H1 (cell line): ENCODE data around the gene TOP1. TPM values are rescaled to one million over a fixed set of nuclear protein-coding genes. Genes with fewer than 3 reads are reported as not detected.

Experiments used
- CTCF ChIA-PET: fragments of 300-600 bp; sonication (Branson Sonifier 250); formaldehyde crosslinking; loops from one replicate; lab custom pipeline; 2021; ENCODE audit not compliant: partially characterized antibody; lab: Charles Lee
- POLR2A ChIA-PET: fragments of 300-600 bp; sonication (Branson Sonifier 250); formaldehyde crosslinking; loops from one replicate; lab custom pipeline; 2021; ENCODE audit warnings: inconsistent platforms; ENCODE audit not compliant: partially characterized antibody; lab: Charles Lee
- DNase-seq, 2 experiments: peaks; one replicate each; pipeline versions ENCODE4 v3.0.0 to v3.0.0-alpha.2; 2010 to 2022; ENCODE audit warnings: low spot score in 2 of 2, low read depth in 1 of 2, mixed read lengths in 1 of 2
- FAIRE-seq: peaks from 2 replicates; lab custom pipeline; 2011; peaks lifted over from hg19 to GRCh38; lab: Jason Lieb, UNC
- H2AFZ ChIP-seq: 2 replicates; pipeline ENCODE4 v1.8.1; 2012; ENCODE audit warnings: low read length, inconsistent platforms
- H2AK5ac ChIP-seq: 2 replicates; pipeline ENCODE4 v1.6.1; 2013; ENCODE audit warnings: low read depth, low read length
- H2BK120ac ChIP-seq: replicated peaks from 2 replicates; pipeline ENCODE3; 2013; ENCODE audit warnings: low read depth, low read length, inconsistent platforms
- H2BK12ac ChIP-seq: 2 replicates; pipeline ENCODE4 v1.6.1; 2013; ENCODE audit warnings: low read depth, low read length
- H2BK15ac ChIP-seq: 2 replicates; pipeline ENCODE4 v1.6.1; 2013; ENCODE audit warnings: low read length
- H2BK20ac ChIP-seq: 2 replicates; pipeline ENCODE4 v1.6.1; 2013; ENCODE audit warnings: low read length
- H2BK5ac ChIP-seq: 2 replicates; pipeline ENCODE4 v1.6.1; 2013; ENCODE audit warnings: low read depth, low read length
- H3K14ac ChIP-seq: 2 replicates; pipeline ENCODE4 v1.6.1; 2013; ENCODE audit warnings: inconsistent platforms; ENCODE audit not compliant: insufficient read length
- H3K18ac ChIP-seq: 2 replicates; pipeline ENCODE4 v1.6.1; 2013; ENCODE audit warnings: low read length; ENCODE audit errors: extremely low read depth
- H3K23ac ChIP-seq: 2 replicates; pipeline ENCODE4 v1.6.1; 2013; ENCODE audit warnings: inconsistent platforms; ENCODE audit not compliant: insufficient read length
- H3K23me2 ChIP-seq: 2 replicates; pipeline ENCODE4 v1.6.1; 2013; ENCODE audit warnings: low read depth, low read length
- H3K27ac ChIP-seq: 2 replicates; pipeline ENCODE4 v1.6.1; 2011; ENCODE audit warnings: low read depth, low read length, inconsistent platforms
- H3K27me3 ChIP-seq, 4 experiments: replicated peaks in 1 of 4; 1 replicate in 1 of 4; 2 replicates in 3 of 4; pipeline versions ENCODE4 v1.6.1 to v1.8.1; 2011 to 2013; ENCODE audit warnings: low read length in 3 of 4, mild to moderate bottlenecking in 3 of 4, inconsistent platforms in 2 of 4, mixed read lengths in 2 of 4, moderate library complexity in 1 of 4; ENCODE audit not compliant: control insufficient read depth in 3 of 4, insufficient read depth in 3 of 4; ENCODE audit errors: extremely low read depth in 1 of 4
- H3K36me3 ChIP-seq, 4 experiments: 2 replicates each; pipeline versions ENCODE4 v1.6.1 to v1.8.1; 2011 to 2013; ENCODE audit warnings: mild to moderate bottlenecking in 4 of 4, low read length in 3 of 4, moderate library complexity in 2 of 4, control low read depth in 1 of 4, inconsistent platforms in 1 of 4; ENCODE audit not compliant: insufficient read depth in 4 of 4, control insufficient read depth in 2 of 4
- H3K4ac ChIP-seq: replicated peaks from 2 replicates; pipeline ENCODE3; 2013; ENCODE audit warnings: low read length, low read depth, mixed read lengths, inconsistent platforms; ENCODE audit not compliant: insufficient read length
- H3K4me1 ChIP-seq, 4 experiments: replicated peaks in 1 of 4; 1 replicate in 1 of 4; 2 replicates in 3 of 4; pipeline versions ENCODE4 v1.6.1 to v1.8.1; 2011 to 2013; ENCODE audit warnings: low read length in 3 of 4, inconsistent platforms in 2 of 4, mixed read lengths in 1 of 4; ENCODE audit not compliant: insufficient read depth in 4 of 4, control insufficient read depth in 3 of 4
- H3K4me2 ChIP-seq, 2 experiments: 2 replicates each; pipeline versions ENCODE4 v1.6.1 to v1.8.1; 2011 to 2013; ENCODE audit warnings: low read depth in 2 of 2, low read length in 2 of 2, control low read depth in 1 of 2, inconsistent platforms in 1 of 2, mild to moderate bottlenecking in 1 of 2; ENCODE audit not compliant: insufficient read depth in 1 of 2
- H3K4me3 ChIP-seq, 4 experiments: fragments of 200-600, 300-600 bp in 1 of 4; sonication (generic), shearing (Covaris generic), sonication (Bioruptor Twin) in 1 of 4; 2 replicates each; pipeline versions ENCODE4 v1.5.1 to v1.8.1; 2011 to 2016; ENCODE audit warnings: low read length in 4 of 4, low read depth in 3 of 4, control low read depth in 2 of 4, inconsistent platforms in 2 of 4, mild to moderate bottlenecking in 2 of 4, mixed read lengths in 1 of 4, moderate library complexity in 1 of 4; ENCODE audit not compliant: insufficient read depth in 2 of 4; ENCODE audit errors: extremely low read depth in 1 of 4
- H3K56ac ChIP-seq: replicated peaks from 2 replicates; pipeline ENCODE3; 2013; ENCODE audit warnings: low read depth, mild to moderate bottlenecking, mixed read lengths, low read length, inconsistent platforms; ENCODE audit not compliant: insufficient read length
- H3K79me1 ChIP-seq: 2 replicates; pipeline ENCODE4 v1.6.1; 2013; ENCODE audit warnings: low read depth, low read length, control low read depth
- H3K79me2 ChIP-seq, 2 experiments: 2 replicates each; pipeline versions ENCODE4 v1.6.1 to v1.8.1; 2012 to 2013; ENCODE audit warnings: low read length in 2 of 2, mild to moderate bottlenecking in 2 of 2, inconsistent platforms in 1 of 2; ENCODE audit not compliant: insufficient read depth in 2 of 2, control insufficient read depth in 1 of 2
- H3K9ac ChIP-seq, 4 experiments: replicated peaks in 1 of 4; 1 replicate in 1 of 4; 2 replicates in 3 of 4; pipeline versions ENCODE4 v1.6.1 to v1.8.1; 2011 to 2013; ENCODE audit warnings: low read depth in 3 of 4, low read length in 3 of 4, control low read depth in 2 of 4, mild to moderate bottlenecking in 2 of 4, moderate library complexity in 2 of 4, inconsistent platforms in 1 of 4; ENCODE audit errors: extremely low read depth in 1 of 4
- H3K9me3 ChIP-seq, 2 experiments: 2 replicates each; pipeline versions ENCODE4 v1.6.1 to v1.8.1; 2012 to 2013; ENCODE audit warnings: mild to moderate bottlenecking in 2 of 2, moderate library complexity in 2 of 2, control low read depth in 1 of 2, inconsistent platforms in 1 of 2, low read depth in 1 of 2, low read length in 1 of 2, mixed read lengths in 1 of 2; ENCODE audit not compliant: insufficient read depth in 2 of 2
- H4K20me1 ChIP-seq, 2 experiments: replicated peaks in 1 of 2; 2 replicates each; pipeline versions ENCODE3 to v1.8.1; 2011 to 2013; ENCODE audit warnings: inconsistent platforms in 2 of 2, low read length in 2 of 2, mild to moderate bottlenecking in 1 of 2; ENCODE audit not compliant: insufficient read depth in 2 of 2, control insufficient read depth in 1 of 2
- H4K5ac ChIP-seq: 2 replicates; pipeline ENCODE4 v1.6.1; 2013; ENCODE audit warnings: low read length, low read depth, mixed read lengths, inconsistent platforms; ENCODE audit not compliant: insufficient read length
- H4K8ac ChIP-seq: 2 replicates; pipeline ENCODE4 v1.8.0; 2013; ENCODE audit warnings: mild to moderate bottlenecking, moderate library complexity, low read length, inconsistent platforms; ENCODE audit not compliant: insufficient read depth; ENCODE audit errors: extremely low read depth
- H4K91ac ChIP-seq: replicated peaks from 2 replicates; pipeline ENCODE3; 2013; ENCODE audit warnings: low read length, mixed read lengths, inconsistent platforms; ENCODE audit not compliant: insufficient read length
- ATF2 ChIP-seq: IDR thresholded peaks from 2 replicates; pipeline ENCODE4 v1.6.1; 2012; ENCODE audit warnings: low read length, inconsistent platforms
- CTCF ChIP-seq, 3 experiments: IDR thresholded peaks; 1 replicate in 2 of 3; 2 replicates in 1 of 3; pipeline versions ENCODE4 v1.5.1 to v1.6.1; 2011; ENCODE audit warnings: low read length in 3 of 3, mild to moderate bottlenecking in 3 of 3, inconsistent platforms in 2 of 3, low read depth in 1 of 3, moderate library complexity in 1 of 3; ENCODE audit not compliant: insufficient read depth in 1 of 3; ENCODE audit errors: control extremely low read depth in 1 of 3
- EZH2 ChIP-seq: fragments of 200-600 bp; sonication (generic); IDR thresholded peaks from 2 replicates; pipeline ENCODE4 v1.7.1; 2012; ENCODE audit warnings: low read depth, mild to moderate bottlenecking, moderate library complexity, low read length, inconsistent platforms; ENCODE audit not compliant: severe bottlenecking
- GABPA ChIP-seq: IDR thresholded peaks from 2 replicates; pipeline ENCODE4 v1.6.1; 2011; ENCODE audit warnings: mild to moderate bottlenecking, low read length, moderate library complexity, borderline replicate concordance; ENCODE audit not compliant: insufficient read depth
- MAFK ChIP-seq: IDR thresholded peaks from 2 replicates; pipeline ENCODE4 v1.6.1; 2012; ENCODE audit warnings: low read depth, mild to moderate bottlenecking, improper control_type of control experiment, low read length
- NRF1 ChIP-seq: IDR thresholded peaks from 2 replicates; pipeline ENCODE4 v1.6.1; 2011; ENCODE audit warnings: mild to moderate bottlenecking, low read depth, low read length, improper control_type of control experiment
- SIN3A ChIP-seq, 2 experiments: IDR thresholded peaks in 1 of 2; conservative IDR thresholded peaks in 1 of 2; 2 replicates each; pipeline ENCODE4 v1.6.1; 2011 to 2012; ENCODE audit warnings: low read length in 2 of 2, improper control_type of control experiment in 1 of 2, low read depth in 1 of 2, mild to moderate bottlenecking in 1 of 2
- TEAD4 ChIP-seq: IDR thresholded peaks from 2 replicates; pipeline ENCODE4 v1.6.1; 2012; ENCODE audit warnings: low read depth, low read length, inconsistent platforms, mixed read lengths
- WGBS, 2 experiments: shearing (Covaris generic) in 1 of 2; methylation state at CpG; one replicate each; pipeline versions ENCODE4 v1.1.6 to v1.1.7; 2013 to 2015; ENCODE audit warnings: low lambda C conversion rate in 2 of 2, mixed read lengths in 2 of 2, inconsistent platforms in 1 of 2, low coverage in 1 of 2, missing lambda C conversion rate in 1 of 2; ENCODE audit not compliant: insufficient replicate concordance in 2 of 2, insufficient coverage in 1 of 2, insufficient read length in 1 of 2; ENCODE audit errors: extremely low coverage in 1 of 2, missing lambda C conversion rate in 1 of 2; 5-methylcytosine and 5-hydroxymethylcytosine counted together
- polyA plus RNA-seq, 7 experiments: library from polyadenylated mRNA; depleted of rRNA in 3 of 7; stranded (reverse) in 5 of 7; unstranded in 2 of 7; fragments of >200 nt in 5 of 7; fragments of 200-250 nt in 2 of 7; gene quantifications; 1 replicate in 5 of 7; 2 replicates in 1 of 7; 4 replicates in 1 of 7; pipeline versions ENCODE4 v1.2.1 to v1.2.3, GENCODE V29; 2011 to 2013; ENCODE audit warnings: missing spikeins in 2 of 7, mixed read lengths in 2 of 7
- total RNA-seq: library from RNA; stranded (reverse); fragmentation: NEBNext Ultra II Directional; extraction: Animal tissue kit (Norgen Biotek cat#: 25700); gene quantifications from 2 replicates; pipeline ENCODE4 v1.2.1, GENCODE V29; 2021

The TOP1 gene
- total and polyA plus RNA-seq, 2 of the 8 experiments (the other 6 are each of a cell fraction or from before 2014, with no cell fraction given): 7.4 to 108 TPM

GRCh38 chr20:41045671-41046070 lies 17.0 kb downstream of the TOP1 start:
- no peak overlapping the region for H2BK5ac ChIP-seq
- no peak overlapping the region for H2AFZ ChIP-seq
- no peak overlapping the region for H3K18ac ChIP-seq
- H3K23me2 ChIP-seq: no peaks in the 10 kb centered on the region
- H4K8ac ChIP-seq: no peak overlapping the region
- no peak overlapping the region for H4K5ac ChIP-seq
- H2BK15ac ChIP-seq: no peak overlapping the region
- H3K36me3 ChIP-seq: peaks cover 0 to 4% (median 0%) of the 10 kb centered on the region in 4 experiments; a peak in 1 of 8 replicates
- no peaks in the 10 kb centered on the region; the same call in 1 of the 2 replicates for H3K79me1 ChIP-seq
- no peak overlapping the region for H2BK120ac ChIP-seq
- no peak overlapping the region for H4K91ac ChIP-seq
- DNase-seq (no peak), FAIRE-seq (no peak)
- no peak overlapping the region for H2AK5ac ChIP-seq
- H3K56ac ChIP-seq: no peak overlapping the region
- no peak overlapping the region for H3K14ac ChIP-seq
- no peaks in the 10 kb centered on the region for H3K27me3 ChIP-seq
- H3K9ac ChIP-seq: no peak overlapping the region
- no peak overlapping the region for H2BK20ac ChIP-seq
- H3K4ac ChIP-seq: no peak overlapping the region
- POLR2A ChIA-PET: interaction anchor here (1.5 to 5.9 kb wide), 2 partner anchors 13 to 17 kb away, joined by 6 to 45 read pairs; partner anchors contain the start of gene TOP1
- H3K4me2 ChIP-seq: no peak overlapping the region
- TF ChIP-seq CTCF (IDR thresholded peaks at IDR 0.05; ENCODE audit: control extremely low read depth in 1 of 3, insufficient read depth in 1 of 3, low read depth in 1 of 3, low read length in 3 of 3) (no peak), SIN3A (conservative IDR thresholded peaks at IDR 0.05 in 1 of 2, IDR thresholded peaks at IDR 0.05 in 1 of 2; ENCODE audit: low read depth in 1 of 2, low read length in 2 of 2) (no peak), ATF2 (no peak), EZH2 (no peak), MAFK (no peak), TEAD4 (no peak), NRF1 (no peak), GABPA (no peak)
- H4K20me1 ChIP-seq: peaks cover 45 to 46% of the 10 kb centered on the region in 2 experiments
- H3K23ac ChIP-seq: no peak overlapping the region
- no peak overlapping the region for H3K4me3 ChIP-seq
- WGBS, 2 experiments: 89% methylated on average over 2 of the region's 2 CpGs; no CpG with 5 or more reads in 1 of the 2 experiments
- H3K9me3 ChIP-seq: no peaks in the 10 kb centered on the region
- peaks cover 12 to 98% of the 10 kb centered on the region in 2 experiments for H3K79me2 ChIP-seq
- no peak overlapping the region for H2BK12ac ChIP-seq
- CTCF ChIA-PET: interaction anchor here (0.7 to 3.2 kb wide), 8 partner anchors 14 to 77 kb away, joined by 3 to 16 read pairs (median 4); no protein-coding TSS in a partner anchor
- H3K4me1 ChIP-seq: peaks cover 5 to 21% (median 9%) of the 10 kb centered on the region in 4 experiments; a peak in 4 of 7 replicates
- H3K27ac ChIP-seq: no peak overlapping the region
